ENCODE results near the gene BAIAP3. TPM values are rescaled to one million over a fixed set of nuclear protein-coding genes. Genes with fewer than 3 reads are reported as not detected.

Gene BAIAP3
- total RNA-seq, 6 donors from 2014 or later: 3.2 to 57.6 (median 11.5) TPM

DNA sequence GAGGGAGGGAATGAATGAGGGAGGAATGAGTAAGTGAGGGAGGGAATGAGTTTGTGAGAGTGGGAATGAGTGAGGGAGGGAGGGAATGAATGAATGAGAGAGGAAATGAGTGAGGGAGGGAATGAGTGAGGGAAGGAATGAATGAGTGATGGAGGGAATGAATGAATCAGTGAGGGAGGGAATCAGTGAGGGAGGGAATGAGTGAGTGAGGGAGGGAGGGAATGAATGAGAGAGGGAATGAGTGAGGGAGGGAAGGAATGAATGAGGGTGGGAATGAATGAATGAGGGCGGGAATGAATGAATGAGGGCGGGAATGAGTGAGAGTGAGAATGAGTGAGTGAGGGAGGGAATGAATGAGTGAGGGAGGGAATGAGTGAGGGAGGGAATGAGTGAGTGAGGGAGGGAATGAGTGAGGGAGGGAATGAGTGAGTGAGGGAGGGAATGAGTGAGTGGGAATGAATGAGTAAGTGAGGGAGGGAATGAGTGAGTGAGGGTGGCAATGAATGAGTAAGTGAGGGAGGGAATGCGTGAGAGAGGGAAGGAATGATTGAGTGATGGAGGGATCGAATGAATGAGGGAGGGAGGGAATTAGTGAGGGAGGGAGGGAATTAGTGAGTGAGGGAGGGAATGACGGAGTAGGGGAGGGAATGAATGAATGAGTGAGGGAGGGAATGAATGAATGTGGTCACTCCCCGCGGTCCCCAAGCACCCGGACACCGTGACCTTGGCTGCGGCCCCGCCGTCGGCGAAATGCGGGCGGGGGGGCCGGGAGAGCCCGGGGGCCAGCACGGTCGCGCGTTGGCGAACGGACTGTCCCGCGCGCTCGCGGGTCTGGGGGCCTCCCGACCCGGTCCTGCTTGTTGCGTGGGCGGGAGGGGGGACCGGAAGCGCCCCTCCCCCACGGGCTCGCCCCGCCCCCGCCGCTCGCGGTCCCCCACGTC lies 25.1 kb upstream of the BAIAP3 start:
- DNase-seq: no peak
- WGBS, 2 donors: 6 to 12% methylated on average over 14 to 33 of the region's 43 CpGs
- no peak for ATAC-seq (ENCODE audit: low FRiP score in 2 of 2)
- Histone ChIP-seq H3K4me1 (peaks cover 28 to 45% (median 30%) of the 10 kb centered on the region in 4 donors), H3K27me3 (no peaks in the 10 kb centered on the region), H3K9me3 (no peaks in the 10 kb centered on the region), H3K27ac (peak overlapping the region; percentile 97 to 99 (median 98)), H3K36me3 (peaks cover 0 to 10% (median 4%) of the 10 kb centered on the region in 4 donors), H3K4me3 (peak overlapping the region; percentile 42 to 91 (median 84))
- TF ChIP-seq CTCF (IDR thresholded peaks at IDR 0.05): no peak
- no peak for TF ChIP-seq POLR2AphosphoS5 (IDR thresholded peaks at IDR 0.05)
- TF ChIP-seq POLR2A (IDR thresholded peaks at IDR 0.05): no peak
- no peak for TF ChIP-seq EP300 (IDR thresholded peaks at IDR 0.05)

DNA sequence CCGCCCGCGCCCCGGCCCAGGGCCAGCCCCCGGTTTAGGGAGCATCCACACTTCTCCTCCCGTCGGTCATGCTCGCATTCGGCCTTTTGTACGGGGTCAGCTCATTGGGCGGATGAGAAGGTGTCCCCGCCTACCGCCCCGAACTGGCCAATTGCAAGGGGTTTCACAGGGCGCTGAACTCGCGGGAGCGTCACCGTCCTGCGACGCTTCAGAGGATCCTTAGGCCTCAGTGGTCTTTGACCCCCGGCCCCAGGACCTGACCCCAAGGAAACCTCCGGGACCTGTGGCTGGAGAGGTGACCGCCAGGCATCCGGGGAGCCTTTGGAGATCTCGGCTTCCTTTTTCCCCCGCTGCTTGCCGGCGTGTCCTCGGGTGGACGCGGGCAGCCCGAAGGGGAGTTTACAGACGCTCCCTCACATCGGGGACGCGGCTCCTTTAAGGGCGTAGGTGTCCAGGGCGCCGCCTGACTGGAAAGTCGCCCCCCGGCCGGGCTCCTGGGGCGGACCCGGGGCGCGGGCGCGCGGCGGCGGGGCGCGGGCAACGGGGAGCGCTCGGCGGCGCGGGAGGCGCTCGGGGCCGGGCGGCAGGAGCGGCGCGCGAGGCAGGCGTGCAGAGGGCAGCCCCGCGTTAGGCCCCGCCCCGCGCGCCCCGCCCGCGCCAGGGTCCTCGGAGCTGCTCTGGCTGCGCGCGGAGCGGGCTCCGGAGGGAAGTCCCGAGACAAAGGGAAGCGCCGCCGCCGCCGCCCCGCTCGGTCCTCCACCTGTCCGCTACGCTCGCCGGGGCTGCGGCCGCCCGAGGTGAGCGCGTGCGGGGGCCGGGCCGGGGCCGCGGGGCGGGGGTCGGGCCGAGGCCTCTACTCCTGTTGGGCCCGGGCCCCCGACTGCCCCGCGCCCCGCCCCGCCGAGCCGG lies 24.2 kb upstream of the BAIAP3 start, which contains the start of gene UBE2I:
TSS of gene UBE2I (plus strand) at position 660 of the 909 bp plus-strand sequence. CDS start 4,395 bp downstream, outside the sequence.
- H3K4me3 ChIP-seq: peak within 1 kb of the TSS; percentile 81 to 91 (median 84)
- TF ChIP-seq POLR2AphosphoS5 (IDR thresholded peaks at IDR 0.05) (peak; percentile 33 to 44), CTCF (IDR thresholded peaks at IDR 0.05) (peak in 1 of 6 experiments; percentile 9), POLR2A (IDR thresholded peaks at IDR 0.05) (peak in 2 of 4 donors; percentile 37 to 79), EP300 (IDR thresholded peaks at IDR 0.05) (no peak)
- peak within 1 kb of the TSS; percentile 97 to 99 (median 98) for H3K27ac ChIP-seq
- peaks cover under 1 to 18% (median 12%) of the 10 kb centered on the region in 4 donors for H3K36me3 ChIP-seq
- no peaks in the 10 kb centered on the region for H3K9me3 ChIP-seq
- peaks cover 31 to 47% (median 32%) of the 10 kb centered on the region in 4 donors for H3K4me1 ChIP-seq
- WGBS, 2 donors: 3 to 5% methylated on average over 11 to 12 of the region's 117 CpGs
- no peaks in the 10 kb centered on the region for H3K27me3 ChIP-seq
- peak; percentile 94 to 96 for ATAC-seq (ENCODE audit: low FRiP score in 2 of 2)
- peak; percentile 93 to 97 for DNase-seq

GRCh38 chr16:1309888-1310831 lies 23.3 kb upstream of the BAIAP3 start:
- Histone ChIP-seq H3K9me3 (no peaks in the 10 kb centered on the region), H3K27me3 (no peaks in the 10 kb centered on the region), H3K4me3 (peak overlapping the region; percentile 81 to 91 (median 84)), H3K4me1 (peaks cover 31 to 47% (median 32%) of the 10 kb centered on the region in 4 donors), H3K27ac (peak overlapping the region; percentile 69 to 99 (median 86)), H3K36me3 (peaks cover 8 to 27% (median 21%) of the 10 kb centered on the region in 4 donors)
- no peak for ATAC-seq (ENCODE audit: low FRiP score in 2 of 2)
- TF ChIP-seq EP300 (IDR thresholded peaks at IDR 0.05) (no peak), POLR2A (IDR thresholded peaks at IDR 0.05) (no peak), CTCF (IDR thresholded peaks at IDR 0.05) (peak in 1 of 6 experiments; percentile 6), POLR2AphosphoS5 (IDR thresholded peaks at IDR 0.05) (peak; percentile 11 to 36)
- 1% methylated on average over 18 to 36 of the region's 77 CpGs for WGBS, 2 donors
- DNase-seq: peak; percentile 77 to 92

- Histone ChIP-seq H3K4me3 (peak overlapping the region; percentile 81 to 91 (median 84)), H3K4me1 (peaks cover 31 to 47% (median 32%) of the 10 kb centered on the region in 4 donors), H3K27ac (peak overlapping the region in 3 of 4 donors; percentile 69 to 99 (median 98)), H3K27me3 (no peaks in the 10 kb centered on the region), H3K36me3 (peaks cover 14 to 33% (median 28%) of the 10 kb centered on the region in 4 donors), H3K9me3 (no peaks in the 10 kb centered on the region)
- WGBS, 2 donors: 0 to 4% methylated on average over 6 to 14 of the region's 14 CpGs
- ATAC-seq (ENCODE audit: low FRiP score in 2 of 2): no peak
- TF ChIP-seq CTCF (IDR thresholded peaks at IDR 0.05) (no peak), EP300 (IDR thresholded peaks at IDR 0.05) (no peak), POLR2A (IDR thresholded peaks at IDR 0.05) (no peak), POLR2AphosphoS5 (IDR thresholded peaks at IDR 0.05) (no peak)
- no peak for DNase-seq
Observed at GRCh38 chr16:1310832-1311200, 22.6 kb upstream of the BAIAP3 start.
